Epithelial cell of esophagus (primary cell): ENCODE results near the gene GLIS1.

Experiments
- DNase-seq: peaks from one replicate; pipeline ENCODE4 v3.0.0; 2010; ENCODE audit warnings: low read depth
- H3K4me3 ChIP-seq: 2 replicates; pipeline ENCODE4 v1.5.1; 2011; ENCODE audit warnings: mild to moderate bottlenecking, low read length, control low read depth
- CTCF ChIP-seq: IDR thresholded peaks from 2 replicates; pipeline ENCODE4 v1.5.1; 2011; ENCODE audit warnings: low read depth, mild to moderate bottlenecking, low read length, control low read depth, inconsistent platforms; ENCODE audit not compliant: insufficient read depth; ENCODE audit errors: missing control alignments

GLIS1 gene

GRCh38 chr1:53480678-53481077, 258.3 kb downstream of the GLIS1 start:
- H3K4me3 ChIP-seq: no peak overlapping the region
- DNase-seq: no peak
- no peak for TF ChIP-seq CTCF

DNA sequence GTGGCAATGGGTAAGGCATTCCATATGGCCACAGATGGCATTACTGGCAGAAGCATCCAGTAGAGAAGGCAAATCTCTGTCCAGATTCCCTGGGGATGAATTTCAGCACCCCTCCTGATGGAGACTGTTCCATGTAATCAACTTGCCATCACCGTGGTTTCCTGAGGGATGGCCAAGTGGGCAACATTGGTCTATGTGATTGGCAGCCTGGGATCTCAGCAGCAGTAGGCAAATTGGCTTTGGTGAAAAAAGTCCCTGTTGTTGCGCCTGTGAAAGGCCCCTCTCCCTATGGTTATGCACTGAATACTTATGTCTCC, 260.5 kb downstream of the GLIS1 start:
- no peak overlapping the region for H3K4me3 ChIP-seq
- TF ChIP-seq CTCF: no peak
- no peak for DNase-seq

DNA sequence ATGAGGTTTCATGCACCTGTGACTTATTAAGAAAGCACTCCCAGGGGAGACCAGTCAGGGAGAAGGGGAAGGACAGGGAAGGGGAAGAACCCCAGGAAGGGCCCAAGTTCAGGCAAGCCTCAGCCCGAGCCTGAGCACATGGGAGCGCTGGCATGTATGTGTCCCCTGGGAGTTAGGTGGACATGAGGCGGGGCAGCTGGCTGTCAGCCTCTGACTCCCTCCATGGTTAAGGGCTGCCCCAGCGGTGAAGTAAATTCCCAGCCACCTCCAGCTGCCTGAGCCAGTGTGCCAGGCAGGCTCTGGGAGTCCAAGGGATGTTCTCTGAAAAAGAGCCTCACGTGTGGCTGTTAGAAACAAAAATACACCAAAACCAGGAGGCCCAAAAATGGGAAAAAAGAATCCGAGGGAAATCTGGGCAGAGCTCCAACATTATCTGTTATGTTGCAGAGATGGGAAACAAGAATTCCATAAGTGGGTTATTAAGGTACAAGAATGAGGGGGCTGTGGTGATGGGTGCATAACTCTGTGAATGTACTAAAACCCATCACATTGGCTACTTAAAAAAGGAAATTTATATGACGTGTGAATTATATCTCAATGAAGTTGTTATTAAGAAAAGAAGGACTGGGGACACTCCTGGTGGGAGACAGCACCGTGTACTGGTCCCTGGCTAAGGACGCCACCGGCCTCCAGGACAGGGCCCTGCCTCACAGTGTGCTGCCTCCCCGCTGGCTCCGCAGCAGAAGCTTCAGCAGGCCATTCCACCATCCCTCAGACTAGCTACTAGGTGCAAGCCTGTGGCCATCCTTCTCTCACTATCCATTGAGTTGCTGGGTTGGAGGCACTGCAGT, 261.1 kb downstream of the GLIS1 start:
- no peak for DNase-seq
- H3K4me3 ChIP-seq: no peak overlapping the region
- no peak for TF ChIP-seq CTCF

DNA sequence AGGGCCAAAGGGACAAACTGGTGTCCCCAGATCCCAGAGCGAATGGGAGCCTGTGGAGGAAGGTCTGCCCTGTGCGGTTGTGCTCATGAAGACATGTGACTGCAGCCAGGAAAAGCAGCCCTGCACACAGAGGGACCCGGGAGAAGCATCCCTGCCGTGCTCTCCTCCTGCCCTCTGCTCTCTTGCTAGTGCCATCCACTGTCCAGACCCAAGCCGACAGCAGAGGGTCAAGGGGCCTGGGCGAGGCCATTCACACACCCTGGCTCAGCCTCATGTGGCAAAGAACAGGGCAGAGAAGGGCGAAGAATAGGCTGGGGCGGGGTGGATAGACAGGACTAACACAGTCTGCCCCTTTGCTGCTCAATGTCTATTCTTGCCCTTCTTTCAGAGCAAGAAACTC, 262.4 kb downstream of the GLIS1 start:
- no peak for TF ChIP-seq CTCF
- DNase-seq: no peak
- no peak overlapping the region for H3K4me3 ChIP-seq

- DNase-seq: no peak
- TF ChIP-seq CTCF: no peak
- no peak overlapping the region for H3K4me3 ChIP-seq
Measured at GRCh38 chr1:53475664-53476063, 263.3 kb downstream of the GLIS1 start.

DNA sequence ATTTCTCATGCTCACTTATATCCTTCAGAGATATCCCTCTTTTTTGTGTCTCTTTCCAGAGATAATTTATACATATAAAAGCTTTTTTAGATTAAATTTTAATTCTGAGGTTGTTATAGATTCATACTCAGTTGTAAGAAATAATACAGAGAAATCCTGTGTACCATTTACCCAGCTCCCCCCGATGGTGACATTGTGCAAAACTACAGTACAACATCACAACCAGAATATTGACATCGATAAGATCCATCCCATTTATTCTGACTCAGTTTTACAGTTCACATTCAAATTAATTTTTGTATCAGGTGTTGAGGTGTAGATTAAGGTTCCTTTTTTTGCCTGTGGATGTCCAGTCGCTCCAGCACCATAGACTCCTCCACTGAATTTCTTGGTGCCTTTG, 265.5 kb downstream of the GLIS1 start:
- TF ChIP-seq CTCF: peak; percentile 30
- H3K4me3 ChIP-seq: no peak overlapping the region
- DNase-seq: peak; percentile 10

DNA sequence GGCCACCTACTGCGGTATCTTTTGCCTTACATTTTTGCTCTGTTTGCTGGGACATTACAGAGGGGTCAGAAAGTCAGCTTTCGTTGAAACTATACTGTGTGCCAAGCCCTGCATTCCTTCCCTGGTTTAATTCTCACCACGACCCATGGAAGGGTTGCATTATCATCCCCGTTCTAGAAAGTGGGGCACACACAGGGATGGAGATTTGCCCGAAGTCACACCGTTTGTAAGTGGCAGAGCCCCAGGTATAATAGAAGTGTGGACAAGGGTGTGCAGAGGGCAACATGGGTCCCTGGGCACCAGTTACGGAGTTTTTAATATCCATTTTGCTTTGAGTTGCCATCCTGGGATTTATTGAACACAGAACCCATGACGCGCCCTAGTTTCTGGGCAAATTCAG, 268.0 kb downstream of the GLIS1 start:
- no peak for DNase-seq
- TF ChIP-seq CTCF: no peak

More for the DNA sequence above, 268.0 kb downstream of the GLIS1 start:
- no peak overlapping the region for H3K4me3 ChIP-seq
